Effector CD8-positive, alpha-beta T cell (primary cell): ENCODE results near the gene ICE1.
"Not testable (repeated sequence)": the region's sequence is repeated elsewhere in the genome, so short reads cannot be mapped to it uniquely, and the experiment has no call there.

Experiments used
- DNase-seq: peaks from one replicate; lab custom pipeline; 2025; lab: John Stamatoyannopoulos, UW

The ICE1 gene

DNA sequence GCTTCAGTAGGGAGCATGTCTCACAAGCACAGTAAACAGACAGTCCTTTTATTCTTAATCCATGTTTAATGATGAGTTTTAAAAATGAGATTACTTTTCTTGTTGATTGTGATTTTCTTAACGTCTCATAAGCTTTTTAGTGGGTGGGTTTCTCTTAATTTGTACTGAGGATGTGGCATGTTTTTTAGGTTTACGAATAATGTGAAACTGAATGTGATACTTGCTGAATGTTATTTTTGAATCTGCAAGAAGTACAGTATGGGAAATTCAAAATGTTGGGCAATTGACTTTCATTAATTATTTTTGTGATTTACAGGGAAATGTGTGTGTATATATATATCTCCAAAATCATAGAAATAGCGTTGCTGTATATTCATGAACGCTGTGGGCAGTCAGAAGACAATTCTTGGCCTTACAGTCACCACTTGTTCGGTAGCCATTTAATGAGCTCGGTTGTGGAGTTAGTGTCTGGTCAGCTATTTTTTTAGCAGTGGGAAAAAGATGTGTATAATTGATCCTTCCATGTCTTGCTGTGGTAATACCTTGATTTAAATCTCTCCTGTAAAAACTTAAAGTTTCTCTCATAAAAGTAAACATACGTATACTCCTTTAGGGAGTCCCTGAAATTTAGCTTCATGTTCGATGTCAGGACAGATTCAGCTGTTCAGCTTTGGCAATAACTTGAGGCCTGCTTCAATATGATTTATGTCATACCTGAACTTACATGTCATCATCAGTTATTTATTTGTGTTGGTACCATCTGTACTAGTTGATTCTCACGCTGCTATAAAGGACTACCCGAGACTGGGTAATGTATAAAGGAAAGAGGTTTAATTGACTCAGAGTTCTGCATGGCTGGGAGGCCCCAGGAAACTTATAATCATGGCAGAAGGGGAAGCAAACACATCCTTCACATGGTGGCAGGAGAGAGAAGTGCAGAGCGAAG, 15.0 kb downstream of the ICE1 start:
- no peak for DNase-seq

DNA sequence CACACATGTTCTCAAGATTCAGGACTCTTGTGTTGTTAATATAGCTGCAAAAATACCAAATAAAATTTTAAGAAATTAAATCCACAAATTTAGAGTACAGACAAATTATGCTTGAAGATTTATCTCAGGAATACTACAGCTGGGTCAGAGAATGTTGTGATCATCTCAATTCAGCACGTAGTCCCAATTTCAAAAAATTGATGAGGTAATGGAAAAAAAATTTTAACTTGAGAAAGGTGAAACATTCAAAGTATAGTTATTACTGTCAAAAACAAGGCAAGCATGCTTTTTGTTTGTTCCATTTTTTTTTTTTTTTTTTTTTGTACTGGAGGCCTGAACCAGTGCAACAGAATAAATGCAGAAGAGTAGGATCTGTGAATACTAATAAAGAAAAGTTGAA, 29.4 kb downstream of the ICE1 start:
- no peak for DNase-seq

DNA sequence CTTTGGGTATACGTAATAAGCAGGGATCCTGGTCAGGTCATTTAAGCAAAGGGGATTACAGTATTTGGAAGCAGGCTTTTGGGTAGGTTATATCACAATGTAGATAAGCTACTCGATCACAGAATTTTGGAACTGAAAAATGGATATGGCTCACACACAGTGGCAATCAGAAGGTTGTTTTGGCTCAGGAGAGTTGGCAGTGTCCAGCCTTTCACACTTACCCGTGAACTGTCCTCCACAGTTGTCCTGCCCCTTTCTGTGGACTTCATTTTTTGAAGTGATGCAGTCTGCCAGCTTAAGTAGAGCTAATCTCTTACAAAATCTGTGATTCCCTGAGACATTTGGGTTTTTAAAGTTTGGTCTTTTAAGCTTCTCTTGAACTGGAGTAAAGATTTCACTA, 30.7 kb downstream of the ICE1 start:
- DNase-seq: no peak

DNA sequence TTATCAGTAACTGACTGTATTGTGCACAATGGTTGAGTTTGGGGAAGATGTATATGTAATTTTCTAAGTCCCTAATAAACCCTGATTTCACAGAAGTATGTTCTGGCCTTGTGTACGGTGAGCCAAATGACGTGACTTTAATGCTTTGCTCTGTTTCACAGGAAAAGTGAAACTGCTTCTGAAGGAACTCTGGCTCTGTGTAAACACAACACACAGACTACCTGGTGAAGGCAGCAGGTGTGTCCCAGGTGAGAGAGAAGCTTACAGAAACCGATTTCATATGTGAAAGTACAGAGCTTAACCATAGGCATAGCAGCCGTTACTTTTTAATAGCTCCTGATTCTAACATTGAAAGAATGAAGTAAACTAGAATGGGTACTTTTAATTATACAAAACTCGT, 31.9 kb downstream of the ICE1 start:
- DNase-seq: no peak

DNA sequence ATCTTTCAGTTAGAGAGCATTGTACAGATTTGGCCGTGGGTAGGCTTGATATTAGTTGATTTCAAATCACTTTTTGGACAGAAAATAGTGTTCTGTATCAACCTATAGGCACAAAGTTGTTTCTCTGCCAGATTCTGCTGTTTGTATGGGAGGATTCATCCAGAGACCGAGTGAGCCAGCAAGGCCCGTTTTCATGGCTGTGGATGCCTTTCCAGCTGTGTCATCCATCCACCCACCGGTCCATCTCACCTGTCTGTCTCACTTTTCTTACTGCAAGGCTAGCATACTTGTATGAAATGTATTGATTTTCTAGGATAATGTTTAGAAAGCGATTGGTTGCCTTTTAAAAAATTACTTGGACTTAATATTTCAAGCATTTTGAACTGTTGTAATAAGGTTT, 34.4 kb downstream of the ICE1 start:
- DNase-seq: no peak

DNA sequence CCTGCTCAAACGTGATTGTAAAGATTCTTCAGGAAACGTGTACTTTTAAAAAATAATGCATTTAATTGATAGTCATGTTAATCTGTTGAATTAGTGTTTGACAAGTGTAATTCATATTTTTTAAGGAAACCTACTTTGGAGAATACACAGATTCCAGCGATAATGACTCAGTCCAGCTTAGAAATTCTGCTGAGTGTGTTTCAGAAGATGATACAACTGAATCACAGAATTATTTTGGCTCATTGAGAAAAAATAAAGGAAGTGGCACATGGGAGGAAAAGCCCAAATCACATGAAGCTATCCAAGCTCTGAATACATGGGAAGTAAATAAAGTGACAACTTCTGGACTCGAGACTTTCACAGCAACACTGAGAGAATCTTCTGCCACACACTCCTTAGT, 37.8 kb downstream of the ICE1 start:
- no peak for DNase-seq

DNA sequence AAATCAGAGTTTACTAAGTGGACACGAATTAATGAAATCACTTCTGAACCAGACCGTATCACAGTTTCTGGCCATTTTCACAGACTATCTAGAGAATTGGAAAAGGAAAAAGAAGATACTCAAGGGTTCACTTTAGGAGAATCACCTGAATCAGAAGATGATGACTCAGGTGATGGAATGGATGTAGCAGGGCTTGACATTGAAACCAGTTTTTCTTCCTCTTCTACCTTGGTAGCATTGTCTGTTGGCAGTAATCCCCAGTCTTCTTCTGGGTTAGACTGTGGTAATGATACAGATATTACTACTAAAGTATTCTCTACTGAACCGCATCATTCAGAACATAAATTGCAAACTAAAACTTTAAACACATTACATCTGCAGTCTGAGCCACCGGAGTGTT, 38.5 kb downstream of the ICE1 start:
- DNase-seq: no peak

DNA sequence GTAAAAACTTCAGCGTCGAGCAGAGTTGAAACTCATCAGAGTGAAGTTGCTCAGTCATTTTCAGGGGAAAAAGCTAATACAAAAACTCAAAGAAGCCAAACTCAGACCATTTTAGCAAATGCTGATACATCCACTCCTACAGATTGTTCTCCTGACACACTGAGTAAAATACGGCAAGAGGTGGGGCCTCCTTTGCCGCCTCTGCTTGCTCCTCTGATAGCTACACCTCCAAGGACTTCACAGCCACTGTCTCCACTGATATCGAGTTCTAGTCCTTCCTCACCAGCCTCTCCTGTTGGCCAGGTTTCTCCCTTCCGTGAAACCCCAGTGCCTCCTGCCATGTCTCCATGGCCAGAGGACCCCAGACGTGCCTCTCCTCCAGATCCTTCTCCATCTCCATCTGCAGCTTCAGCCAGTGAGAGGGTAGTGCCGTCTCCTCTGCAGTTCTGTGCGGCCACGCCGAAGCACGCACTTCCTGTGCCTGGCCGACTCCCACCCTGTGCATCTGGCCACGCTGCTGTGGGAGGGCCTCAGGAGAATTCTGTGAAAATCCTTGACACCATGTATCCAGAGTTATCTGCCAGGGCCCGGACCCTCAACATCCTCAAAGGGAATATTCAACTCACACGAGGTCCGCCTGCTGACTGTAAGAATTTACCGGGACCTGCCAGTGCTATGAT, 41.7 kb downstream of the ICE1 start:
- no peak for DNase-seq

DNA sequence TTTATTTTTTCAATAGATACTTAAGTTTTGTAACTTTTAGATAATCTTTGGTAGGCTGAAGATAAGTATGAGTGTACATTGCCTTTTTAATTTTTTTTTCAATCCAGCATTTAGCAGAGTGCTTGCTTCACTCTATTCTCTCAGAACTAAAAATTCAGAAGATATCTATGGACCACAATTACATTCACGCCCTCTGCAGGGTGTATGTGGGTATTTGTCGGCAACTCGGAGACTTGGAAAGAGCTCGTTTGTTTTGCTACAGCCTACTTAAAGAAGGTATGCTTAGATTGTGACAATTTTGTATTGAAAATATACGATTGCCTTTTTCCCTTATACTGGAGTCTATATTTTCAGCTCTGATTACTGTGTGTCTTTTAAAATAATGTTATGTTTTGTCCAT, 43.8 kb downstream of the ICE1 start:
- no peak for DNase-seq

DNA sequence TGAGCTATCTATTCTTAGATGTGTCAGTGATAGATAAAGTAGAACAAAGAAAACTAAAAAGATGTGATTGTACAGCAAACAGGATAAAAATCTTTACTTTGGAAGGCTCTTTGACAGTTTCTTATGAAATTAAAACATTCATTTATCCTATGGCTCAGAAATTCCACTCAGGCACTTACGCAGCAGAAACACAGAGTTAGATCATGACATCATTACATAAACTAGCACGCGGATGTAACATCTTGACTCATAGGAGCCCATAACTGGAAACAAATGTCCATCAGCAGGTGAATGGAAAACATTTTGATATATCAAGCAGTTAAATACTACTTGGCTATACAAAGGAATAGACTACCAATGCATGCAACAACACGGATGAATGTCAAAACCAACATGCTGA, 45.3 kb downstream of the ICE1 start:
- no peak for DNase-seq

DNA sequence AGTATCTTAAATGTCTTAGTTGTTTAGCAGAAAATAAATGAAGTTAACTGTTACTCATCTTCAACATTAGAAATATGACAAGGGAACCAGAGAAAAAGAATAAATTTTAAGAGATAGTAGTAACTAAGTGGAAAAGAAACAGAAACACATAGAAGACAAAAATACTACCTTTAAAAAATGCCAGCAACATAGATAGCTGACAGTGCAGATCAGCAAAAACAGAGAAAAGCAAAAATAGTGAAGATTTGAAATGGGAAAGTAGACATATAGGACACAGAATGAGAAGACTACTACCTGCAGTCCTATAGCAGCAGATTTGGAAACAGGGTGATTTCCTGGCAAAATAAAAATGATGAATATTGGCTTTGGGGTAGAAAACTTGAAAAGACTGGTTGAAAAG, 48.5 kb downstream of the ICE1 start:
- DNase-seq: no peak

DNA sequence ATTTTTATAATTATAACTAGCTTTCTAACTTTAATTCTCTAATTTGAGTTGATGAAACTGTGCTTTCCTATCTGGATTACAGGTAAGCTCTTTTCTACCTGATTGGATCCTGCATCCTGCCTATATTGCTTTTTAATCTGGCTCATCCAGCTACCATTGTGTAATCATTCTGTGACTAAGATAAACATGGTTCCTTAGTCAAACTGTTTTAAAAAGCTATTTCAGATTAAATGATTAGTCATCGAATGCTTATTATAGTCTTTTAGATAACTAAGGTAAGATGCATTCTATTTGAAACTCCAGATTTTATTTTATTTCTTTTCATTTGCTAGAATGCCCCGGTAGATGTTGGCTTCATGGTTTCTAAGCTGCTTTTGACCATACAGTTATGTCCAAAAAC, 50.7 kb downstream of the ICE1 start:
- DNase-seq: no peak

DNA sequence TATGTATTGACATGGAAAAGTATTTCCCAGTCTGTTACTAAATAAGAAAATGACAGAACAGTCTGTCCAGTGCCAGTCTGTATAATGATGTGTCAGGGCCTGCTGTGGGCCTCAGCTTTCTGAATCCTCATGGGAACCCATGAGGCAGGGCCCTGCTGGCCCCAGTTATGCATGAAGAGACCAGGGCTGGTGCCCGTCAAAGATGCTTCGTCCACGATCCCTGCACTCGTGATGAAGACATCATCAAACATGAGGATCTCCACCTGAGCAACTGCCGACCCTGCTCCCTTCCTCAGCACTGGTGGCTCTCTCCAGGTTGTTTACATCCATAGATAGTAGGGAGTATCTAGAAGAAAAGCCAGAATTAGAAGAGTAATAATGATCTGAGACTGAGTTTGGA, 52.5 kb downstream of the ICE1 start:
- no peak for DNase-seq

DNA sequence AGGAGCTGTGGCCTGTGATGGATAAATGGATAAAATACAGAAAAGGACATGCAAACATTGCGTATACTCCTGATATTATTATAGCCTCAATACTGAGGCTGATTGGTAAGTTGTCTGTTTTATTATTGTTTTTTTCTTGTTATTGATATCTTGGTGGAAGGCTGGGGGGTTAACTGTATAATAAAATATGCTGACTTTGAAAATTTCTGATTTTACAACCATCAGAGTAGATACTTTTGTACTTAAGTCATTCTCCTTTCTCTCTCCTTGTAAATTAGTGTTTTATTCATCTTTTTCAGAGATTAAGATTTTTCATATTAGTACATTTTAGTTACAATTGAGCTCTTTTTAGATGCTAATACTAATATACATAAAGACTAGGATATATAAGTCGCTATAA, 53.5 kb downstream of the ICE1 start:
- DNase-seq: no peak

DNA sequence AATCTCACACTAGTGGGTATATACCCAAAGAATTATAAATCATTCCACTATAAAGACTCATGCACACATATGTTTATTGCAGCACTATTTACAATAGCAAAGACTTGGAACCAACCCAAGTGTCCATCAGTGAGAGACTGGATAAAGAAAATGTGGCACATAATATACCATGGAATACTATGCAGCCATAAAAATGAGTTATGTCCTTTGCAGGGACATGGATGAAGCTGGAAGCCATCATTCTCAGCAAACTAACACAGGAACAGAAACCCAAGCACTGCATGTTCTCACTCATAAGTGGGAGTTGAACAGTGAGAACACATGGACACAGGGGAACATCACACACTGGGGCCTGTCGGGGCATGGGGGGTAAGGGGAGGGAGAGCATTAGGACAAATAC, 57.1 kb downstream of the ICE1 start:
- DNase-seq: not testable (repeated sequence)

DNA sequence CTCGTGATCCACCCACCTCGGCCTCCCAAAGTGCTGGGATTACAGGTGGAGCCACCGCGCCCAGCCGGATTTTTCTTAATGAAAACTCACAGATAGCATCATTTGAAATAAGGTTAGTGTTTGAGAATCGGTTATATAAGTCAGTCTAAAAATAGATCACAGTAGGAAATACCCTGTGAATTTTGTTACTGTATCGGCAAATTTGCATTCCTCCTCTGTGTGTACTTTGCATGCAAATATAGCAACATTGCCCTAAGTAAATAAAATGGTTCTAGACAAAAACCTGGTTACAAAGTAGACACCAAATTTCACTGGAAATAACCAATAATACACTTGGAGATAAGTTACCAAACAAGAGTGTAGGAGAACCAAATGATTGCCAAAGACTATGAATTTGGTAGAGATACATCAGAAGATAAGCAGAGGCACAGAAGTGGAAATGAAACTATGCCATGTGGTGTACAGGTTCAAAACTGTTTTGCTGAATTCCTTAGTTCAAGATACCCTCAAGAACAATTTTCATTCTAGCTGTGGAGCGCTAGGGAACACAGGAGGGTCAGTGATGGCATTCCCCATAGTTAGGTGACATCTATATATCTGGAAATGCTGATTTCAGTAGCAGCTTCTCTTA, 58.1 kb downstream of the ICE1 start:
- no peak for DNase-seq

DNA sequence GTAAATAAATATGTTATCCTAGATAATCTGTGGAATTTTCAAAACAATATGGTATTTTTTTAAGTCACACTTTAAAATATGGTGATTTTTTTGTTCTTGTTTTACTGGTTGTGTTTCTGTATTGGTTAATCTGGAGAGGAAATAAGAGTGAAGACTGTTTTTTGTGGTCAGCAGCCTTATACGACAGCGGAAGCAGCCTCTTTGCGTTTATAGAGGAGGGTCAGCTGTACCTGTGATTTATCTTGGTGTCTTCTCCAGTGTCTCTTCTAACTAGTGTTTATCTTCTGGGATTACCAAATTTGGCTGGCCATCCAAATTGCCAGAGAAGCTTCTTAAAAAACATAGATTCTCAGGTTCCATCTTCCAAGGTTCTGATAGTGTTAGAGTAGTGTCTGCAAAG, 58.7 kb downstream of the ICE1 start:
- no peak for DNase-seq

DNA sequence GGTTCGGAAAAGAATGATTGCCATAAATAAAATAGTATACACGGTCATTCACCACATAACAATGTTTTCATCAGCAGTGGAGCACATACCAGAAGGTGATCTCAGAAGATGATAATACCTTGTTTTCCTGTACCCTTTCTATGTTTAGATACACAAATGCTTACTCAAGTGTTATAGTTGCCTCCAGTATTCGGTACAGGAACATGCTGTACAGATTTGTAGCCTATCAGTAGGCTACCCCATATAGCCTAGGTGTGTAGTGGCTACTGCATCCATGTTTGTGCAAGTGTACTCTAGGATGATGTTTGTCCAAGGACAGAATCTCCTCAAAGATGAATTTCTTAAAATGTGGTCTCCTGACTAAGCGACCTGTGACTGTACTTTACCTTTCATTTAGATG, 59.2 kb downstream of the ICE1 start:
- no peak for DNase-seq

DNA sequence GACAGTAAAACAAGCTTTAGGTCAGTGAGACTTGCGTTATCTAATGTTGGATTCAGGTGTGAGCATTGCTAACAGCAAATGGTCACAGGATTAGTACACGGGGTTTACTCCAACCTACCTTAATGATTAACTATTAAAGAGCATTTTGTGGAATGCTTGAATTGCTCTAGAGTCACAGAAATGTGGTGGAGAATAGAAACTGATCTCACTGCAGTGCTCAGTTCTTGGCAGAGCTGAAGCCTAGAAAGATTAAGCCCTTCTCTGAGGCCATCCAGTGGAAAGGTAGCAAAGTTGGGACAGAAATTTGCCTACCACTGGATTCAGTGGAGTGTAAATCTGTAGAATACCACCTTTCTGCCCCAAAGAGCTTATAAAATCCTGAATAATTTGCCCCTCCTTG, 60.9 kb downstream of the ICE1 start:
- no peak for DNase-seq

DNA sequence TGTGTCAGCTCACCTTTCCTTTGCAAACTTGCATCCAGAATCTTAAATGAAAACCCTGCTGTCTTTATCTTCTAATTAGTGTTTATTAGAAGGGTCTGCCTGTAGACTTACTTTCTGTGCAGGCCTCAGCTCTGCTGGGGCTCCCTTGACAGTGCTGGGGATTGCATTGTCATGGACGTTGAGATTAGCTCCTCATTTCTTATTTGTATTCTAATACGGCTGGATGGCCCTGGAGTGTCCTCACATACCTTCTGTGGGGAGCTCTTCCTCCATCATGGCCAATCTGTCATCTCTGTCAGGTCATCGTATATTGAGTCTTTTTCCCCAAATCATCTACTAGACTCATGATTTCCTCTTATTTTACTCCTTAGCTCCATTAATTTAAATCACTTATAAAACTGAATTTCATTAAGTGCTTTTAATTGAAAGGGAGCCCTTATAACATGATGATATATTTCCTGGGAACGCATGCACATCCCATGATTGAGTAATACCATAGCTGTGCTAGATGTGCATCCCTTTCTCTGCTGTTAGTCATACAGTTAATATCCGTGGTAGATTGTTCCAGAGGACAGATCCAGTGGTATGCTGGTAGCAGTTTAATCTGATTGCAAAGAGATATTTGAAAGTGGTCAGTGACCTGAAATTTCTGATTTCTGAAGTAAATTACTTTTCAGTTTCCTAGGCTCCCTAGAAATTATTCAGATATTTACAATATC, 61.6 kb downstream of the ICE1 start:
- no peak for DNase-seq

DNA sequence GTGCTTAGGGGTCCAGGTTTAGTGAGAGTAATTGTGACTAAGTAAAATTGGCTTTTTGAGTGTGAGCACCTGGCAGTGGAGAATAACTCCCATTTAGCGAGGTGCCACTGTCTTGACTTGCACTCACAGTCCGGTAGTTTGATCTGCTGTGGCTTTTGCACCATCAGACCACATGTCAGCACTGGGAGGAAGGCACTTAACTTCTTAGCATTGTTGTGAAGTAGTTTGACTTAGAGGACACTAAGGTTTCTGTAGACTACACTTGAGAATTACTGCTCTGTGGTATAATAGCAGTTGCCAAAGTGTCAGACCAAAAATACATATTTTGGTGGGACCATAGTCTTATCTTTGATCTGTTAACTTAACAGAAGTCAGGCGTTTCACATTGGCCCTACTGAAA, 63.6 kb downstream of the ICE1 start:
- no peak for DNase-seq

DNA sequence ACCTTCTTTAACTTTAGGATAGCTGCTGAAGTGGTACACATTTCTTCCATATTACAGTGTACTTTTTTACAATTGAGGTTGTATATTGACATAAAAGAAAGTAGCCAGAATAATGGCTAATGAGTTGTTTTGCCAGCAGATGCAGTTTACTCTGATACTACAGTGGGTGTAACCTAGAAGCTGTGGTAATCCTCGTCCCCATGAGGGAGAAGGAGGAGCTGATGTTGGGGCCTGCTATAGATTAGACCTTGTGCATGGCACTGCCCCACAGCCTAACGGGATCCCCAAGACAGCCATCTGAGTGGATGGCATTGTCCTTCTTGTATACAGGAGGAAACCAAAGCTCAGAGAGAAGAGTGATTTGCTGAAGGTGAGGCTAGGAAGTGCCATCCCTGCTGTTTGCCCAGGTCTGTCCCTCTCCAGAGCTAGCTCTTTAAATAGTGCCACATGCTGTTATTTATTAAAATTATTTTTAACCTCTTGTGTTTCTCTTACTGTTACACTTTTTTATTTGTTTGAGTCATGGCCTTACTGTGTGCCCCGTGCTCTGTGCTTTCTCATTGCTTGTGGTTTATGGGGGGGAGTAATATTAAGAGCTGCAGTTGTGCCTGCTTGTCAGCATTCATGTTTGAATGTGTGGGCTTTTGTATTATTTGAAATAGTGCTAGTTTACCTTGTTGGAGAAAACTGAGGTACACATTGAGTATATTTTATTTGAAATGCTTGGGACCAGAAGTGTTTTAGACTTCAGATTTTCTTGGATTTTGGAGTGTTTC, 65.3 kb downstream of the ICE1 start:
- no peak for DNase-seq
